ENCODE results near the gene ABR.

GRCh38 chr17:1153795-1154546, 25.8 kb downstream of the ABR start:
- TF ChIP-seq MED8 (CRISPR knock-in tag; IDR thresholded peaks at IDR 0.05; ENCODE audit: insufficient replicate concordance): no peak
- TF ChIP-seq YY1 (IDR thresholded peaks at IDR 0.05; ENCODE audit: insufficient read depth, insufficient replicate concordance, low read depth, low read length): no peak
- TF ChIP-seq RBAK (CRISPR knock-in tag; IDR thresholded peaks at IDR 0.05): no peak
- TF ChIP-seq CTCF (CRISPR knock-in tag; IDR thresholded peaks at IDR 0.05): no peak
- TF ChIP-seq ZNF747 (CRISPR knock-in tag; IDR thresholded peaks at IDR 0.05; ENCODE audit: borderline replicate concordance): no peak
- TF ChIP-seq KLF11 (CRISPR knock-in tag; IDR thresholded peaks at IDR 0.05): no peak
- no peak for TF ChIP-seq GPBP1L1 (CRISPR knock-in tag; IDR thresholded peaks at IDR 0.05)
- no peak for TF ChIP-seq ZFP36L2 (CRISPR knock-in tag; IDR thresholded peaks at IDR 0.05)
- TF ChIP-seq ZNF3 (CRISPR knock-in tag; IDR thresholded peaks at IDR 0.05): no peak
